Stimulated activated CD4-positive, alpha-beta T cell treated with anti-CD3 and anti-CD28 coated beads, TNF-alpha, amount 100 ng/mL, for 4 hours (primary cell): ENCODE measurements around the gene AADACL4.

Experiments
- DNase-seq, 3 experiments: peaks; one replicate each; pipeline ENCODE4 v3.0.0-alpha.2; 2020; ENCODE audit warnings: low read depth in 3 of 3

Gene AADACL4

DNA sequence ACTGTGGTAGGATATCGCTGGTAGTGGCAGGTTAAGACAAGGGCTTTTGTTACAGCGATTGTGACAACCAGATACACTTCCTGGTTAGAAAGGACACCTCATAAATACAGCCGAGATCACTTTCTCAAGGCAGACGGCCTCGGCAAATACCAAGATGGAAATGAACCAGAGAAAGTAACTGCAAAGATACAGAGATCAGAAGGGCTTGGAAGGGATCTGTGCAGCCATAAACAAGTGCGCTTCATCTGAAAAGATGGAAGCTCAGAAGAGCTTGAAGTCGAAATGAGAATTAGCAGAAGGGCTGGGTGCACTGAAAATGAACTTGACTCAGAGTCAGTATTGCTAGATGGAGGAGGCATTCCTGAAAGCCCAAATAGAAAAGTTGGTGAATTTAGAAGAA, 32.9 kb upstream of the AADACL4 start:
- no peak for DNase-seq

DNA sequence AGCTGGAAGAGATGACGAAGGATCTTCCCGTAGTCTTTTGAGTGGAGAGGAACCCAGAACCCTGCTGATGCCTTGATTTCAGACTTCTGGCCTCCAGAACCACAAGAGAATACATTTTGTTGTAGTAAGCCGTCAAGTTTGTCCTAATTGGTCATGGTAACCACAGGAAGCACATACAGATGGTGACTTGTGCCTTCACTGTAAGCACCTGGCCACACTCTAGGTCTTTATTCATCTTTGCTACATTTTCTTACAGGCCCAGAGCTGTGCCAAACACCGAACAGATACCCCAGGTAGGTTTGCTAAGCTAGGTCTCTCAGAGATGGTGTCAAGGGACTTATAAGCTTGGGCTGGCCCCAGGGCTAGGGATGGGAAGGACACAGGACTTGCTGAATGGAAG, 30.7 kb upstream of the AADACL4 start:
- DNase-seq: no peak

DNA sequence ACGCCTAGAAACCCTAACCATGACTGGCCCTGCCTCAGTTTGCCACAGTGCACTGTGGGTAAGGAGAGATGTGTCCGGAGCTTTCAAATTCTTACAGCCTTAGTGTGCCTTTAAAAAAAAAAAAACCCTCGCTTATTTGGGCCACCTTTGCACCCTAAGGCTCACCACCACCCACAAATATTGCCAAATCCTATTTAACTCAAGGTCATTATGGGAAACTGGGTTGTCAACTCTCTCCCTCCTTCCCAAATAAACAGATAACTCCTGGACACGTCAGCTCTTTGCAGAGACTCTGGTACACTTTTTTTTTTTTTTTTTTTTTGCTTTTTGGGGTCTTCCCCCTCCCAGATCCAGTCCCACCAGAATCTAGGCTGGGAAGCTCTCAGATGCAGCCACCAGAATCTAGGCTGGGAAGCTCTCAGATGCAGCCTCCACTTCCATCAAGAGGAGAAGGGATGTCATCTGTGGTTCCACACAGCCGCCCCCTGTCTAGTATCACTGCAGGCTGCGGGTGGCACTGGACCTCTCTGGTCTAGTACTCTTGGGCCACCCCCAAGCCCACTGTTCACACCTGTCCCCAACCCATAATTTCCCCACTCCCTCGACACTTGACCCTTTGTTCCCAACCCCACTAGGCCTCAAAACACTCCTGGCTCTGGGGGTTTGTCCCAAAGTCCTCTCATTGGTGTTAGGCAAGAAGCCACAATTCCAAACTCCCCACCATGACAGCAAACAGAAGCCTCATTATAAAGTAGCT, 29.3 kb upstream of the AADACL4 start:
- no peak for DNase-seq

DNA sequence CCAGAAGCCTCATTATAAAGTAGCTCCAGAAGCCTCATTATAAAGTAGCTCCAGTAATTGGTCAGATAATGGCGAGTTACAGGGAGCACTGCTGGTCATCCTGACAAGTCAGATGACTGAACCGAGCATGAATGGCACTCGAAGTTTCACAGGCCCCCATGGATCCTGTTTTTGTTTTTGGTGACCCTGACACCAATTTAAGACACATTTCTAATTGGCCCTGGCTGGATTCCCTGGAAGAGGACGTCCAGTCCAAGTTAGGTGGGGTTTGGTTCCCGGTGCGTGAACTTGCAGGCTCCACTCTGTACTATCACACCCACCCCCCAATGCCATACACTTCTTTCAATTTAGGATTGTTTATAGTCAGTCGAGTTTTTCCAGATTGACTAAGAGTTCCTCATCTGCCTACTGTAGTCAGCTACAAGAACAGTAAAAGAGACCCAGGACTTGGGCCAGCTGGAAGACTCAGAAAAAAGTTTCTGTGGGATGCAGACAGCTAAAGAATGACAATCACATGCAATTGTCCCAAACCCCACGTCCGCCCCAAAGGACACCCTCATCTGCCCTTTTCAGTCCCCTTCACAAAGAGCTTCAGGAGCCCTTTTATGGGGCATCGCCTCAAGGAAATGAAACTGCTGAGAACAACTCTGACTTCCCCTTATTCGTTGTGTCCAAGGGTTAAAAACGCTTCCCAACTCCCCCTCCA, 28.6 kb upstream of the AADACL4 start:
- DNase-seq: no peak

DNA sequence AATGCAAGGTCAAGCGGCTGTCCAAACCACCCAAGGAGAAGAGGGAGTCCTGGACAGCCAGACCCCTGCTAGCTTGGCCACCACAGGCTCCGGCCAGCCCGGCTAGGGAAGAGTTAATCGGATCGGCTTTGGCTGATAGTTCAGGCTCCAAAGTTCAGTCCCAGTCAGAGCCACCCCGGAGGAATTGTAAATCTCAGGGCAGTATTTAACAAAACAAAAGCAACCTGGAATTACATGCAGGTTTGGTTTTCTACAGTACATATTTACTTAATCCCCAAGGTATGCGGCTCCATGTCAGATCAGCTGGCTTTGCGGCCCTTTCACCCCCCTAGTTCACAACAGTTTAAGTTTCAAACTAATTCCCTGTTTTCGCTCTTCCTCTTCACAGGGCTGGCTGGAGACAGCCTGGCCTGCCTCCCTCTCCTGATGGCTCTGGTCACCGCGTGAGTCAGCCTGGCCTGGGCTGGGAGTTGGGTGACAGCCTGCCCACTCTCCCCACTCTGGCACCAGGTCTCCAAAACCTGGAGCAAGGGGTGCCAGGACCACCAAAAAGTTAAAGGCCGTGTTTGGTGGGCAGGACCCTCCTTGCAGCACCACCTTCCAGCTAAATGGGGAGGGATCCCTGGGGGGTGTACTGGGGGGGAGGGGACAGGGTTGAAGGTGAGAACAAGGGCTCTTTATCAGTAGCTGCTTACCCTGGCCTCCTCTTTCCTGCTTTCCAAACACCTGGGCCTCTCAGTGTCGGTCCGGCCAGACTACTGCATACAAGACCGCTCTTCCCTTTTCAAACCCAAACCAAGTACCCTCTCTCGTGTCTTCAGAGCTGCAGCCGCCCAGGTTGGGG, 27.8 kb upstream of the AADACL4 start:
- DNase-seq: no peak

DNA sequence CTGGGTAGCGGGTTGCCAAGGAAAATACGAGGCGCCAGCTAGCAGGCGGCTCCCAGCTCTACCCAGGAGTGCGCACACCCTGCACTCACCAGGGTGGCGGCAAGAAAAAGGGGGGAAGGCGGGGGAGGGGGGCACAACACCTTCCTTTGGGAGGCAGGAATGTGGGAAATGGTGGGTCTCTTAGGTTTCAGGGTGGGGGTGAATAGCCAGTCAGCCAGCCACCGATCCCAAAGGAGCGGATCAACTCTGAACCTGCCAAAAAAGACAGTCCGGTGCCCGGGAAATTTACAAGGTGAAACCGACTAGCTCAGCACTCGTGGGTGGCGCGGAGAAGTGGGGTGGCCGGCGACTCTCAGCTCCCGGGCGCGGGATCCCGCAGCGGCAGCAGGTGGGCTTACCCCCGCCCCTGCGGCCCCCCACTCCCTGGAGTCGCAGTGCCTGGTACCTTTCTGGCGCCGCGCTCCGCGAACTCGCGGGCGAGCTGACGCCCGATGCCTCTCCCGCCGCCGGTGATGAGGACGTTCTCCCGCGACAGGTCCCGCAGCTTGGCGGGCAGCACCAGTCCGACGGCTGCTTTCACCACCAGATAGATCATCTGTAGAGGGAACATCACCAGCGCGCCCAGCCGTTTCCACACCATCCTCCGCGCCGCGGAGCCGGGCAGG, 27.0 kb upstream of the AADACL4 start:
- DNase-seq: no peak

DNA sequence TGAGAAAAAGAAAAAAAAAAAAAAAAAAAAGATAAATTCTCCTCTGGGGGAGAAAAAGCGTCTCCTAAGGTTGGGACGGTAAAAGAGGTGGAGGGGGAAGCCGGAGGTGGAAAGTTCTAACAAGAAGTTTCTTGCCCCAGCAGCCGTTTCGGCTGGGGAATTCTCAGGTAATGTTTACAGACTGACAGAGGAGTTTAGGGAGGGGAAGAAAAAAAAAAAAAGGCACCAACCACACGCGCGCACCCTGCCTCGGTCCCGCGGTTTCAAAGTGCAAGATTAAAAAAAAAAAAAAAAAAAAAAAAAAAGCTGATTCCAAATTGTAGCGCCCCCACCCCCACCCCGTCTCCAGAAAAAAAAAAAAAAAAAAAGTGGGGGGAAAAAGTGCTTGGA, 26.4 kb upstream of the AADACL4 start:
- peak in 1 of 3 experiments; percentile 33 for DNase-seq

DNA sequence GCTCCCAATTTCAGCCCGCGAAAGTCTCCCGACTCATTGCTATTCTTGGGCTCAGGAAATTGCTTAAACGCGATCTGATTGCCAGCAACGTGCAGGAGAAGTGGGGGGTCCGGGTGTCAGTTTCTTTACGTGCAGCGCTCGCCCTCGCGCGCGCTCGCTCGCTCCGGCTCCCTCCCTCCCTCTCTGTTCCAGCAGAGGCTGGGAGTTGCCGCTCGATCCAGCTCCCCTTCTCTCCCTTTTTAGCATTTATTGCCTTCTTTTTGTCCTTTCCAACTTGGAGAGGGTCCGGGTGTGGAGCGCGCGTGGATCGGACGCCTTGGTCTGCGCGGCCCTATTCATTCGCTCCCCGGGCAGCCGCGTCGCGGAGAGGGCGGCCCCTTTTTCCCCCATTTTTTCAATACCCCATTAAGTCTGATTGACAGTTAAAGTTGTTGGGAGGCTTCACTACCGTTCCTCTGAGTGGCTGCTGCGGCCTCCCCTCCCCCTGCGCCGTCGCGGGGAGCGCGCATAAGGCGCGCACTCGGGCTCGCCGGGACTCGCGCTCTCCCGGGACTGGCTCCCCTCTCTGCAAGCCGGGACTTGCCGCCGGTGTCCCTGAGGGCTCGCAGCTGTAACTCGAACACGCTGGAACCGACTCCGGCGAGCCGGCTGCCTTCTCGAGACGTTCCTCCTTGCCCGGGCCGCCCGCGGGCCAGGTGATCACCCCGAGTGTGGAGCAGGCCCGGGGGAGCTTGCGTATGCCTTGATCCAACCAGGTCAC, 25.8 kb upstream of the AADACL4 start, which contains the start of gene DHRS3:
Gene DHRS3, minus strand, starts transcription at position 310 of the 760 bp plus-strand sequence. CDS start 862 bp downstream, outside the sequence.
- peak in 2 of 3 experiments; percentile 32 to 40 for DNase-seq

DNA sequence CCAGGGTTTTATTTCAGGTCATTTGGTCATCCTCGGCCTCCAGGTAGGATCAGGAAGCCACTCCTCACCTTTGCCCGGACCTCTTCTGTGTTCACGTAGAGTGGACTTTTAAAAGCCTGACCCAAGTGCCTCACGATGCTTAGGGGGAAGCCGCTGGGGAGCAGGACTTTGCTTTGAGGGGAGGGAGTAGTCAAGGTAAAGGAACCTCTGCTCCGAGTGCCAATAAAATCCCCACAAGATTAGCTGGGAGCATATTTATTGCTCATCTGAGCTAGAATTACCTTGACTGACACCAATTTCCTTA, 25.3 kb upstream of the AADACL4 start:
- no peak for DNase-seq

DNA sequence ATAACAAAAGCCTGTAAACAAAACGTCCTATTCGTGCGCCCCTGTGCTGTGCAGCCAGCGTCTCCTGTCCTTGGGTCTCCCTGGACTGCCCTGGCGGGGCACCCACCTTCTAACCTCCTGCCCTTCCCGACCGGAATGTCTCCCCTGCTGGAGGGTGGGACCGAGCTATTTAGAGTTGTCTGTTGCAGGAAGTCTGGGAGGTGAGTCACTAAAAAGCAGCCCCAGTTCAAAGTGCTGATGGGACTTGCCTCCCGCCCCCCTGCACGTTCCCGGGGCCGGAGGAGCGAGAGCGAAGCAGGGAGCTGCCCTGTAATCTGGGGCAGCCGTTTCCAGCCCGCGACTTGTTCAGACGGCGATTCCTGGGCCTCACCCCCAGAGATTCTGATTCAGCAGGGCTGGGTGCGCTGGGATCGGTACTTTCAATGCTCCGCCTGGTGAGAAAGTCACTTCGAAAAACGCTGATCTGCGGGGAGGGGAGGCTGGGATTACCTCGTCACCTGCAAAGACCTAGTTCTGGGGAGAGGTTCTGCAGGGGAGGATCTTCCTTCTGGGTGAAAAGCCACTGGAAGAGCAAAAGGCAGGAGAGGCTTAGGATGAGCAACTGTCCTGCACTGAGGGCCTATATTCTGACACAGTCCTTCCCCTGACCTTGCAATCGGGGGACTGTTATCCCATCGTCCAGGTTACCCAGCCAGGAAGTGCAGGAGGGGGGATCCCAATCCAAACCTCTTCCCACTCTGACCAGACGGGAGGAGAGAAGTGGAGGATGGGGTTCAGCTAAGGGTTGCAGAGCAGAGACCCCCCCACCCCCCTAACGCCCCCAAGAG, 24.7 kb upstream of the AADACL4 start:
- DNase-seq: peak; percentile 32 to 42 (median 34)

DNA sequence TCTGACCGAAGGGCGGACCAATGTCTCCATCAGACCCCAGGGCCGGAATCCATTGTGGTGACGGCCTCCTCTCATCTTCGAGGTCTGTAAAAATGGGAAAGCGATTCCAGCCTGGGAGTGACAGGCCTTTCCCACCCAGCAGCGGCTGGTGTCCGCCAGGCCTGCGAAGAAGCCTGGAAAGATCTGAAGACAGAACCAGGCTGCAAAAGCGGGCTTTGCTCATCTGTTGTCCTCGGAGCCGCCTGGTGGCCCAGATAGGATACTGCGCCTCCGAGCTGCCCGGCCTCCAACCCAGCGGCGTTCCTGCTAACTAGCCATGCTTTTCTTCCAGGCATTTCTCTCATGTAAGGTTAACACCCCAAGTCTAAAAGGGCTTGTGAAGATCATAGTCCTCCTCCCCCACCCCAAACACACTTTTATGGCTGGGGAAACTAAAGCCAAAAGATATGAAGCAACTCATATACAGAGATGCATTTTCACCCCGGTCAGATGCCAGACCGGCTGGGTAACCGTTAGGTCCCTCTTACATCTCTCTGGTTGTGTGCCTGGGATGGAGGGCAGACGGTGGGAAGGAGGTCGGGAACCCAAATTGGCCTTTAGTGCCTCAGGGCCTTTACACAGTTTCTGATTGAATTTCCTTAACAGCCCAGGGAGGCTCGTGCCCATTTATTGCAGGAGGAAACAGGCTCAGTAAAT, 23.9 kb upstream of the AADACL4 start:
- peak; percentile 51 to 62 (median 59) for DNase-seq

DNA sequence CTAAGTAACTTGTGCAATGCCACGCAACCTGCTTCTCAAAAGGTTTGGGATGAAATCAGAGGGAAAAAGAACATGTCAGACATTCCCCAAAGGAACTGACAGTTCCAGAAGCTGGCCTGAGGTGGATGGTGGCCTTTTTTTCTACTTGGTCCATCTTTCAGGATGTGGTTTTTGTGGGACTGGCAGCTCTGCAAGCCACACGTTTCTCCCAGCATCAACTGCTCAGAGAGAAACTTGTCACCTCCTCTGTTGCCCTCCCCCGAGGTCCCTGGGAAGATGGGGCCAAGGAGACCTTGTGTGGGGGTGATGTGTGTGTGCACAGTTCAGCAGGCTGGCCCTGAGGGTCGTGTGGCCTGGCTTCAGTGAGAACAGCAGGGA, 23.4 kb upstream of the AADACL4 start:
- DNase-seq: no peak

DNA sequence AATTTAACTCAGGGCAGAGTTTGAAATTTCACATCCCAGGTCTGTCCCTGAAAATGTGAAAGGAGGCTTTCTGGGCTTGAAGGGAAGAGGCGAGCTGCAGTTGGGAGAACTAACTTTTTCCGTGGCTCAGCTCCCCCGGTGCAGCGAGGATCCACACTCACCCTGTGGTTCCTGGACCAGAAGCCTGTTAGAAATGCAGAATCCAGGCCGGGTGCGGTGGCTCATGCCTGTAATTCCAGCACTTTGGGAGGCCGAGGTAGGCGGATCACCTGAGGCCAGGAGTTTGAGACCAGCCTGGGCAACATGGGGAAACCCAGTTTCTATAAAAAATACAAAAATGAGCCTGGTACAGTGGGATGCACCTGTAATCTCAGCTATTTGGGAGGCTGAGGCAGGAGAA, 23.0 kb upstream of the AADACL4 start:
- no peak for DNase-seq

DNA sequence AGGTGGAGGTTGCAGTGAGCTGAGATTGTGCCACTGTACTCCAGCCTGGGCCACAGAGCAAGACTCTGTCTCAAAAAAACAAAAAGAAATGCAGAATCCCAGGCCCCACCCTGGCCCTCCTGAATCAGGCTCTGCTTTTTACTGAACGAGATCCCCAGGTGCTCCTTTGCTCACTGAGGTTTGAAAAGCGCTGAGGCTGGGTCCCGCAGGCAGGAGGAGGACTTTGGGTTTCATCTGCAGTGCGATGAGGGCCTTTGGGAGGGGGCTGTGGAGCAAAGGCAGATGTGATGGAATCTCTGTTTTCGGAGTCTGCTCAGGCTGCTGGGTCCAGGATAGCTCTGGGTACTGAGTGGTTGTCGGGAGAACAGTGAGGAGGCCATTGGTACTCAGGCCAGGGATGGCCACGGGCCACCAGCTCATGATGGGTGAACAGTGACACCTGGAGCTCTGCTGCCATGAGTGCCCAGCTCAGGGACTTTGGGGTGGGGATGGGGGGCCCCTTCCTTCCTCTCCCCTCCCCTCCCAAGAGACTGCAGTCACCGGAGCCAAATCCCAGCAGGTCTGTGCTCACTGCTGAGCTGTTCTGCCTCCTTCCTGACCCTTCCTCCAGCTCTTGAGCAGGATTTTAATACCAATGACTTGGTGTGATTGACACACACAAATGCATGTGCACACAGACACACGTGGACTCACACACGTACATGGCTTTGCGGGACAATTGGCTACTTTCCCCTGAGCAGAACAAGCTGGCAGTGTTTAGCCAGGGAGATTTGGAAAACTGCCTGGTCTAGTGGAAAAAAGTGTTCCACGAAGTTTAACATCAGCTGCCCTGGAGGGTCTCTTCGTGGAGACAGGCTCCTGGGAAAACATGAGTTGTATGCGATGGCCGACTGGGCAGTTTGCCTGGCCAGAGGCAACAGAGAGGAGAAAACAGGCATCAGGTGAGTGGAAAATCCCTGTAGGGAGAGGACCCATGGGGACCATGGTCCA, 22.2 kb upstream of the AADACL4 start:
- no peak for DNase-seq

DNA sequence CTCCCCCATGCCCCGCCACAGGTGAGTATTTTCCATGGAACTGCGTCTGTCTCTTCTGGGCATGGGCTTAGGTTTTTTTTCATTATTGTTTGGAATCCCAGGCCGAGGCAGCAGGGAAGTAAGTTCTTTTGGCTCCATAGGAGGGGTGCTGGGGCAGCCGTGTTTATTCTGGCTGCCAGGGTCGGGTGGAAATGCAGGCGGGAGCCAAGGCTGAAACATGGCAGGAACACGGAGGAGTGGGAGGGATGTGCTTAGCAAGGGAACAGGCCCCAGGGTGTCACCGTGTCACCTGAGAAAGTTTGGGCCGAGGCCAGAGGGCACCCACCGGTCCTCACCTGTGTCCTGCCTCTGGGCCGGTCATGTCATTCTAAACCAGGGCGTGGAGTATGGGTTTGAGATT, 21.4 kb upstream of the AADACL4 start:
- no peak for DNase-seq

DNA sequence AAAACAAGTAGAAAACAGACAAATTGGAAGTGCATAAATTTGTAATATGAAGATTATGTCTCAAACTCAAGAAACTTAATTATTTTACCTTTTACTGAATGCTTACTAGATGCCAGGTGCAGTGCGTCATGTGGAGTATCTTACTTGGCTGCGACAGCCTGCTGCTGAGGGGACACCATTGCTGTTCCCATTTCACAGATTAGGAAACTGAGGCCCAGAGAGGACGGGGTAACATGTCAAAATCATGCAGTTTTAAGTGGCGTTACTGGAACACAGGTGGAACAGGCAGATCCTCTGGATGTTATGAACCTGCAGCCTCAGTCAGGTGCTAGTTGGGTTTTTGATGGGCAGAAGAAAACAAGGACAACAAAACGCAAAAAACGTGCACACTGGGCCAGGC, 18.6 kb upstream of the AADACL4 start:
- no peak for DNase-seq

DNA sequence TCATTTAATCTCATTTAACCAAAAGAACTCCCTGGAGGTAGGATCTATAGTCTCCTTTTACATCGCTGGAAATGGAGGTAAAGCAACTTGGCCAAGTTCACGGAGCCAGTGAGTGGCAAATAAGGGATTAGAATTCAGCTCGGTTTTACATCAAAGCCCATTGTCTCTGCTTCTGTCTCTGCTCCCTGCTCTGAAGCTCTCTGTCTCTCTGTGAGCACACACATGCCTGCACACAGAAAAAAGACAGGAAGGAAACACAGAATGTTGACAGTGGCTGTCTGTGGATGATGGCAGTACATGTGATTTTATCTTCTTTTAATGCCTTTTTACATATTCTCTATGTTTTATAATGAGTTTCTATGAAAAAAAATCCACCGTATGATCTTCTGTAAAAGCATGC, 17.0 kb upstream of the AADACL4 start:
- no peak for DNase-seq

DNA sequence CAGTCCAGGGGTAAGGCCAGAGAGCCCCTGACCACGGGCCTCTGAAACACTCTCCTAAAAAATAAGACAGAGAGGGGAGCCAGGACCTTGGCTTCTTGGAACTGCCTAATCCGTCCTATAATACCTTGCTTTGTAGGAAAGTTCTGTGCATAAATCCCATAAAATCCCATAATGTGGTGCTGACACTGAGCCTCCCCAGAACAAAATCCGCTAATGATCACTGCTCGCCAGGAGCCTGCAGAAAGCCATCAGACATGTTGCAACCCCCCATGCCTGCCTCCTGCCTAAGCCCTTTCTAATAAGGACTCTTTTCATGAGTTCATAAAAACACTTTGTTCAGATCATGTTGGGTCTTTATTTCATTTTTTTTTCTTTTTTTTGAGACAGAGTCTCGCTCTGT, 16.6 kb upstream of the AADACL4 start:
- DNase-seq: no peak

DNA sequence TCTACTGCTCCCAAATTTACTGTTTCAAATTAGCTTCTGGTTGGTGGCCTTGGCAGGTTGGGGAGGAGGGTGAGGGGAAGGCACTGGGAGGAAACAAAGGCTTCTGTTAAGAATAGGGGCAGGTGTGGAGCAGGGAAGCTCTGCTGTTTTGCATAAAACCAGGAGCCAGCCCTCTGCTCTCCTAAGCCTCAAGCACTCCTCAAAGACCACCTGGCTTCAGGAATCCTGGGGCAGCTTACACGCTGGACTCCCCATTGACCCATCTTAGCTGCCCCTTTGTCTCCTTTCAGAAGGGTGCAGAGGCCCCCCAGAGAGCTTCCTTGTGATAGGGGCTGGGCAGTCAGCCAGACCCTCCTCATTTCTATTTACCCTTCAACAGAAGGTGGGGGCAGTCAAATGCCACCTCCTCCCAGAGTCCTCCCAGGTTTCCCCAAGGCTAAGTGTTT, 14.4 kb upstream of the AADACL4 start:
- no peak for DNase-seq
